NT2/D1 (cell line): Measurements from ENCODE around the gene UBAP1.
"Not testable (repeated sequence)": the region's sequence is repeated elsewhere in the genome, so short reads cannot be mapped to it uniquely, and the experiment has no call there.

Source experiments
- DNase-seq: peaks from one replicate; pipeline ENCODE4 v3.0.0-alpha.2; 2011; ENCODE audit warnings: low read depth, low spot score
- H3K27me3 ChIP-seq: 2 replicates; pipeline ENCODE4 v1.6.0; 2011; ENCODE audit warnings: mild to moderate bottlenecking; ENCODE audit not compliant: insufficient read length, insufficient read depth
- H3K36me3 ChIP-seq: 2 replicates; pipeline ENCODE4 v1.6.1; 2011; ENCODE audit warnings: mild to moderate bottlenecking, low read length, mixed read lengths; ENCODE audit not compliant: insufficient read depth, insufficient read length
- H3K4me1 ChIP-seq: 2 replicates; pipeline ENCODE4 v1.5.1; 2011; ENCODE audit not compliant: insufficient read depth, insufficient read length
- H3K4me3 ChIP-seq: 2 replicates; pipeline ENCODE4 v1.5.1; 2011; ENCODE audit warnings: low read depth; ENCODE audit not compliant: insufficient read length
- H3K9ac ChIP-seq: 2 replicates; pipeline ENCODE4 v1.6.0; 2011; ENCODE audit warnings: low read depth; ENCODE audit not compliant: insufficient read length
- H3K9me3 ChIP-seq: 2 replicates; pipeline ENCODE4 v1.5.1; 2011; ENCODE audit warnings: mild to moderate bottlenecking, low read length; ENCODE audit not compliant: insufficient read depth
- SUZ12 ChIP-seq: IDR thresholded peaks from 2 replicates; pipeline ENCODE4 v1.6.1; 2011; ENCODE audit not compliant: insufficient read length, insufficient read depth; ENCODE audit errors: extremely low read depth
- YY1 ChIP-seq: IDR thresholded peaks from 2 replicates; pipeline ENCODE4 v1.6.1; 2011; ENCODE audit not compliant: insufficient read length, insufficient read depth
- ZNF274 ChIP-seq: IDR thresholded peaks from 2 replicates; pipeline ENCODE4 v1.6.1; 2011; ENCODE audit warnings: mild to moderate bottlenecking, low read depth, low read length

Gene UBAP1

DNA sequence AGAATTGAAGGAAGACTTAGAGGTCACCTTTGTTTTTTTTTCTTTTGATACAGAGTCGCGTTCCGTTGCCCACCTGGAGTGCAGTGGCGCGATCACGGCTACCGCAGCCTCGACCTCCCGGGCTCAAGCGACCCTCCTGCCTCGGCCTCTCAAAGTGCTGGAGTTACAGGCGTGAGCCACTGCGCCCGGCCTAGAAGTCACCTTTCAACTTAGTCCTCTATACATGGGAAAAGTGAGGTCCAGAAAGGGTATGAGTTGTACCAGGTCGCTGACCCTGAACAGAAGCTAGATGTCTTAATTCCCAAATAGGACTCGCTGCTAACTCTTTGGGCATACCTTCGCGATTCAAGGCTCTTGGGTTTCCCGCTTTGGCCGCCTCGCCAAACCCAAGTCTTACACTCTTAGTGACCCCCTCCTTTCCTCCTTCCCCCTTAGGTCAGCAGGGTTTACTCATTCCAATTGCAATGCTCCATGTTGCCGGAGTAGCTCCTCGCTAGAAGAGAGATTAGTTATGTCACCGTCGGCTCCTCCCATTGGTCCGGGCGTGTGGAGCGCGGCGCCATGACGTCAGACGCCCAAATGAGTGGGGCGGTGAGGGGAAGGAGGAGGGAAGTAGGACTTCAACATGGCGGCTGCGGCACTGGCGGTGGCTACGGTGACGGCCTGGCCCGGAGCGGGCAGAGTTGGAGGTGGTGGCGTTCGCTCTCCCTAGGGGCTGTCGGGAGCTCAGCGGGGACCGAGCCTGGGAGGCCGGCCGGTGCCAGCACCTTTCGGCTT lies at the start of gene UBAP1:
UBAP1 (plus strand) TSS at position 608 of the 777 bp plus-strand sequence. CDS start 41,872 bp downstream, outside the sequence.
- no peaks in the 10 kb centered on the region for H3K9me3 ChIP-seq
- no peak for TF ChIP-seq SUZ12
- TF ChIP-seq YY1: peak; percentile 83
- no peak for TF ChIP-seq ZNF274
- no peaks in the 10 kb centered on the region for H3K4me1 ChIP-seq
- peaks cover 2% of the 10 kb centered on the region for H3K36me3 ChIP-seq
- H3K27me3 ChIP-seq: no peaks in the 10 kb centered on the region
- peak within 1 kb of the TSS; percentile 93 for H3K9ac ChIP-seq
- peak within 1 kb of the TSS; percentile 66 for H3K4me3 ChIP-seq
- DNase-seq: peak; percentile 97

DNA sequence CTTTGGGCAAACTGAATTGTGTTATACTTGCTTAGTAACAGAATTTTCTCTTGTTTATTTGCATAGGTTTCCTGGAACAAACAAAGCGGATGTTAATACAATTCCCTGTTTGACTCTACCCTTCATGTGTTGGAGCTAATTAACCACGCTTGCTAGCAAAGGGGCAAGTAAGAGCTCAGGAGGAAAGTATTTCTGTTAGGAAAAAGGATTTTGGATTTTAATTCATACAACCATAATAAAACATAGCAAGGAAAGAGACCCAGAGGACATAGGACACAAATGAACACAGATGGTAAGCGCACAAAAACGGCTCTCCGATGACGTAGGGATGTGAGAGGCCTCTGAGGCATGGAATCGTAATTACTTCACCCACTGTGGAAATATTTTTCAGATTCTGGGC lies 47.3 kb upstream of the UBAP1 start:
- H3K9ac ChIP-seq: no peak overlapping the region
- no peak overlapping the region for H3K4me3 ChIP-seq
- no peak for TF ChIP-seq ZNF274
- no peak for TF ChIP-seq SUZ12
- no peak for TF ChIP-seq YY1

DNA sequence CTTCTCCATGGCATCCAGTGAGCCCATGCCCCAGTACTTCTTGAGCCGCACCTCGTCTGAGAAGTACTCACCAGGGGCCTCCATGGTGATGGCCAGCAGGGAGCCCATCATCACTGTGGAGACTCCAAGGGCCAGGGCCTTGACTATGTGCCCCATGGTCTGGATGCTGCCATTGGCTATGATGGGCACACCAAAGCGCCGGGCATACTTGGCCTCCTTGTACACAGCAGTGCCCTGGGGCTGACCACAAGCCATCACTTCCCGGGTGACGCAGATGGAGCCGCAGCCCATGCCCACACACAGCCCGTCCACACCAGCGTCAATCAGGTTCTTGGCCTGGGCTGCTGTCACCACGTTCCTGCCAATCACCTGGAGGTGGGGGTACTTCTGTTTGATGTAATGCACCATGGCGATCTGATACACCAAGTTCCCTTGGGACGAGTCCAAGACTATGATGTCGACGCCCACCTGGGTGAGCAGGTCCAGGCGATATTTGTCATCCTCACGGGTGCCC lies 45.4 kb upstream of the UBAP1 start:
- no peaks in the 10 kb centered on the region for H3K27me3 ChIP-seq
- no peak overlapping the region for H3K9ac ChIP-seq
- H3K36me3 ChIP-seq: no peaks in the 10 kb centered on the region
- H3K4me1 ChIP-seq: peaks cover 3% of the 10 kb centered on the region
- peaks cover 8% of the 10 kb centered on the region; the same call in 1 of the 2 replicates for H3K9me3 ChIP-seq
- H3K4me3 ChIP-seq: no peak overlapping the region
- TF ChIP-seq ZNF274 (no peak), YY1 (no peak), SUZ12 (no peak)
- DNase-seq: no peak

More for the DNA sequence above, 47.3 kb upstream of the UBAP1 start:
- DNase-seq: no peak
- Histone ChIP-seq H3K4me1 (peaks cover 9% of the 10 kb centered on the region), H3K9me3 (peaks cover 5% of the 10 kb centered on the region; the same call in 1 of the 2 replicates), H3K27me3 (no peaks in the 10 kb centered on the region), H3K36me3 (no peaks in the 10 kb centered on the region)

DNA sequence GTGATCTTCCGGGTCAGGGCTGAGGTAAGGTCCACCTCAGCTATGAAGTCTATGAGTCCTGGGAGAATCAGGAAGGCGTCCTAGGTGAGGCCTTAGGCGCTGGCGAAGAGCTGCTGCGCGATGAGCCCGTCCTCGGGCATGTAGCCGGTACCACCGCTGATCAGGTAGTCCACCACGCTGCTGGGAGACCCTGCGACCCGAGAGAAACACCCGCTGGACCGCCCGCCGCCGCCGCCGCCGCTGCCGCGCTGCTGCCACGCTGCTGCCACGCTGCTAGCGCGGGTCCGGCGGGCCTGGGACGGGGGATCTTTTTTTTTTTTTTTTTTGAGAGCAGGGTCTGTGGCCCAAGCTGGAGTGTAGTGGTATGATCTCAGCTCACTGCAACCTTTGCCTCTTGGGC lies 44.3 kb upstream of the UBAP1 start:
- DNase-seq: no peak
- Histone ChIP-seq H3K4me3 (no peak overlapping the region), H3K4me1 (peaks cover 3% of the 10 kb centered on the region), H3K36me3 (no peaks in the 10 kb centered on the region), H3K9me3 (peaks cover 8% of the 10 kb centered on the region; the same call in 1 of the 2 replicates), H3K9ac (no peak overlapping the region), H3K27me3 (no peaks in the 10 kb centered on the region)
- TF ChIP-seq SUZ12: no peak
- TF ChIP-seq YY1: no peak
- TF ChIP-seq ZNF274: no peak

DNA sequence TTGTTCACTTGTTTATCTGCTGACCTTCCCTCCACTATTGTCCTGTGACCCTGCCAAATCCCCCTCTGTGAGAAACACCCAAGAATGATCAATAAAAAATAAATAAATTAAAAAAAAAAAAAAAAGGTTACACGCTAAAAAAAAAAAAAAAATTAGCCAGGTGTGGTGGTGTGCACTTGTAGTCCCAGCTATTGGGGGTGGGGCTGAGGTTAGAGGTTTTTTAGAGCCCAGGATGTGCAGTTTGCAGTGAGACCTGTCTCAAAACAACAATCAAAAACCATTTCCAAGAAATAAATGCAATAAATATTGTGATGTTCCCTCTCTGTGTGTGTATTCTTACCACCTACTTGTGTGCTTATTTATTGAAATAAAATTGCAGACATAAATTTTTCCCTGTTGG lies 40.2 kb upstream of the UBAP1 start:
- not testable (repeated sequence) for H3K9me3 ChIP-seq, H3K27me3 ChIP-seq, H3K4me3 ChIP-seq, H3K9ac ChIP-seq, H3K4me1 ChIP-seq, H3K36me3 ChIP-seq, DNase-seq

DNA sequence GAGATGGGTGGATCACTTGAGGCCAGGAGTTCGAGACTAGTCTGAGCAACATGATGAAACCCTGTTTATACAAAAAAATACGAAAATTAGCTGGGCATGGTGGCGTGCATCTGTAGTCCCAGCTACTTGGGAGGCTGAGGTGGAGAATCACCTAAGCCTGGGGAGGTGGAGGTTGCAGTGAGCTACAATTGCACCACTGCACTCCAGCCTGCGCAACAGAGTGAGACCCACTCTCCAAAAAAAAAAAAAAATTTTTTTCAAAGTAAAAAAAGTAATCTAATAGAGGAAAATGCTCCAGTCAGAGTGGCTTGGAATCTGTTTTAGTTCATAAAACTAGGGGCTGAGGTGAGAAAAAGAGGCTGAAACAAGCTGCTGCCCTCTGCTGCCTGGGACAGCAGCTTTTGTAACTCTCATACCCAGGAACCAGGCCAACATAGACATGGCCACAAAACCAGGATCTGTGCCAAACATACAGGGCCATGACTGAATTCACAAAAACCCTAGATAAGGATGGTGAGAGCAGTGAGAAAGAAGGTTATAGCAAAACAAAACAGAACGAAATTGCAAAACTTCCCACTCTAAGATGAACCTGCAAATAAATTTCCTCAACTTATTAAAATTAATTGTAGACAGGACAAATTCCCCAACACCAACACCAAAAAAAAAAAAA lies 39.2 kb upstream of the UBAP1 start:
- Histone ChIP-seq H3K9me3 (peaks cover 8% of the 10 kb centered on the region; the same call in 1 of the 2 replicates), H3K9ac (no peak overlapping the region), H3K4me3 (no peak overlapping the region), H3K36me3 (no peaks in the 10 kb centered on the region), H3K27me3 (no peaks in the 10 kb centered on the region), H3K4me1 (no peaks in the 10 kb centered on the region)
- no peak for DNase-seq
- TF ChIP-seq SUZ12: no peak
- TF ChIP-seq ZNF274: no peak
- no peak for TF ChIP-seq YY1

DNA sequence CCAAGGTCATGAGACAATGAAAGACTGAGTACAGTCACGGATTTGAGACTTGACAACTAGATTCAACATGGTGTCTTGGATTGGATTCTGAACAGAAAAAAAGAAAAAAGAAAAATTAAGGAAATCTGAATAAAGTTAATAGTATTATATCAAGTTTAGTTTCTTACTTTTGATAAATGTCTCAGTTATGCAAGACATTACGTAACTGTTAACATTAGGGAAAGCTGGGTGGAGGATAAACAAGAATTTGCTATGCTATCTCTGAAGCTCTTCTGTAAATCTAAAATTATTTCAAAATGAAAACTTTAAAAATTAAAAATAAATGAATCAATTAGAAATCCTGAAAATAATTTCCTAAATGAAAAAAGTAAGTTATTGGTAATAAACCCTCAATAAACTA lies 38.0 kb upstream of the UBAP1 start:
- H3K9ac ChIP-seq: no peak overlapping the region
- no peak for DNase-seq
- H3K4me1 ChIP-seq: no peaks in the 10 kb centered on the region
- no peaks in the 10 kb centered on the region for H3K36me3 ChIP-seq
- H3K4me3 ChIP-seq: no peak overlapping the region
- no peaks in the 10 kb centered on the region for H3K27me3 ChIP-seq
- peaks cover 8% of the 10 kb centered on the region; the same call in 1 of the 2 replicates for H3K9me3 ChIP-seq
- TF ChIP-seq SUZ12 (no peak), ZNF274 (no peak), YY1 (no peak)
